Tibial nerve (tissue), 4 donors: ENCODE measurements around the gene CNOT10. TPM values are rescaled to one million over a fixed set of nuclear protein-coding genes. Genes with fewer than 3 reads are reported as not detected.

Source experiments
- DNase-seq, 2 donors: peaks; one replicate each; pipeline ENCODE4 v3.0.0-alpha.2; 2019; ENCODE audit warnings: low spot score in 2 of 2
- H3K27ac ChIP-seq, 4 donors: fragments of 200-600 bp; sonication (generic) in 3 of 4; one replicate each; pipeline ENCODE4 v1.5.1; 2017 to 2019; ENCODE audit warnings: mild to moderate bottlenecking in 1 of 4
- H3K27me3 ChIP-seq, 2 donors: fragments of 200-600 bp; sonication (generic) in 1 of 2; one replicate each; pipeline versions ENCODE4 v1.5.1 to v1.6.0; 2017 to 2019
- H3K36me3 ChIP-seq, 3 donors: fragments of 200-600 bp; sonication (generic); one replicate each; pipeline ENCODE4 v1.5.1; 2018 to 2019
- H3K4me1 ChIP-seq, 4 donors: fragments of 200-600 bp; sonication (generic) in 3 of 4; one replicate each; pipeline ENCODE4 v1.5.1; 2017 to 2019
- H3K4me3 ChIP-seq, 4 donors: fragments of 200-600 bp; sonication (generic) in 3 of 4; one replicate each; pipeline ENCODE4 v1.5.1; 2017 to 2019; ENCODE audit warnings: mild to moderate bottlenecking in 1 of 4, moderate library complexity in 1 of 4
- H3K9me3 ChIP-seq, 4 donors: fragments of 200-600 bp; sonication (generic) in 3 of 4; one replicate each; pipeline ENCODE4 v1.5.1; 2017 to 2019
- CTCF ChIP-seq, 5 experiments: fragments of 200-600 bp in 3 of 5; fragments of 450-650 bp in 2 of 5; sonication (generic) in 3 of 5; IDR thresholded peaks; one replicate each; pipeline ENCODE4 v1.5.1; 2016 to 2019; ENCODE audit warnings: antibody characterized with exemption in 5 of 5, mild to moderate bottlenecking in 3 of 5, moderate library complexity in 2 of 5
- EP300 ChIP-seq, 2 donors: sonication (generic); formaldehyde crosslinking; IDR thresholded peaks; one replicate each; pipeline ENCODE4 v1.6.1; 2017; ENCODE audit warnings: antibody characterized with exemption in 2 of 2, mild to moderate bottlenecking in 1 of 2
- POLR2A ChIP-seq, 2 donors: fragments of 450-650 bp; IDR thresholded peaks; one replicate each; pipeline ENCODE4 v1.6.1; 2017; ENCODE audit warnings: antibody characterized with exemption in 2 of 2, mild to moderate bottlenecking in 2 of 2, moderate library complexity in 2 of 2
- WGBS, 2 donors: methylation state at CpG; one replicate each; pipeline ENCODE4 v1.1.5; 2018; 5-methylcytosine and 5-hydroxymethylcytosine counted together
- total RNA-seq, 4 donors: library from RNA; depleted of rRNA; stranded (reverse); fragments of >200 nt; gene quantifications; one replicate each; pipeline ENCODE4 v1.1.0, GENCODE V29; 2016

CNOT10 gene
- total RNA-seq, 4 donors from 2014 or later: 19.4 to 27.9 (median 22.0) TPM

DNA sequence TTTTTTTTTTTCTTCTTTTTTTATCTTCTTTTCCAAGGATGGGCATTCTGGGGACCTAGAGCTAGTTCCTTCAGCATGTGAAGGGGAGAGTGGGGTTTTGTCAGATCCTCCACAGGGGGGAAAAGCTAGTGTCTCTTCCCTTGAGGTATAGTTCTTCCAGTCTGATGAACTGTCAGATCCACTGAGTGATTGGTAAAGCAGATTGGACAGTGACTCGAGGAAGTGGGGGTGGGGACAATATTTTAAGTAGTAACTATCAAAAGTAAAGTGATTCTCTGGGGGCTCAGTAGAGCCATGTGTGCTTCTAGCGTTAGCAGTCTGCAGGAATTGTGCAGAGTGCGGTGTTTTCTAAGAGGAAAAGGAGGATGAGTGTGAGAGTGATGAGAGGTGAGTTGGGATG, 70.8 kb downstream of the CNOT10 start:
- no peaks in the 10 kb centered on the region for H3K27me3 ChIP-seq
- no peaks in the 10 kb centered on the region for H3K4me1 ChIP-seq
- H3K27ac ChIP-seq: no peak overlapping the region
- no peak for DNase-seq
- peaks cover 0 to 33% (median 3%) of the 10 kb centered on the region in 3 donors for H3K36me3 ChIP-seq
- H3K9me3 ChIP-seq: no peaks in the 10 kb centered on the region
- no peak overlapping the region for H3K4me3 ChIP-seq
- TF ChIP-seq EP300 (IDR thresholded peaks at IDR 0.05) (no peak), CTCF (IDR thresholded peaks at IDR 0.05) (no peak)
- 72 to 81% methylated on average over 3 of the region's 3 CpGs for WGBS, 2 donors

DNA sequence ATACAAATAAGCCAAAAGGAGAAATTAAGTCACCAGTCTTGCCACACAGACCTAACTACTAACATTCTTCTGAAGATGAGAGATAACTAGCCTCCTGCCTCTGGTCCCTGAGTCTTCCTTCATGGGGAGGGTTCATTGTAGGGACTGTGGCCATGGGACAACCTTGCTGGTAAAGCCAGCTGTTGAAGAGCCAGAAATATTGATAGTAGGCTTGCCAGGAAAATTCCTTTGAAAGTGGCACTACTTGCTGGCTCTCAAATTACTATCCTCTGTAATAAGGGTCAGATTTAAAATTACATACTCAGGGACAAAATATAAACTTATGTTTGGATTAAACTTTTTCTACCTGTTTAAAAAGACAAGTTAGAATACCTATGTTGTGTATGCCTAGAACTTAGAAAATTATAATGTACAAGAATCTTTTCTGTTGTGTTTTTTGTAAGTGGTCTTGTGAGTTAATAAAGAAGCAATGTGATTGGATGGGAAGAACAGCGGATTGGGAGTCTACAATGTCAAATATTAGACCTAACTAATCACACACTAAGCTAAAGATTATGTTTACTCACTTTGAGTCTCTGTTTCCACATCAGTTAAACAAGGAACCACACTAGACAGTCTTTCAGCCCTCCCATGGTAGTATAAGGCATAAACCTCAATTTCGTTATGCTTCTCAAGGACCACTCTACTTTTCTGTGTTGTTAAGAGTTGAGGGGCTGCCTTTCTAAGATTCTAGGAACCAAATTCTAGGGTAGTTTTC, 72.8 kb downstream of the CNOT10 start:
- H3K27ac ChIP-seq: no peak overlapping the region
- no peaks in the 10 kb centered on the region for H3K4me1 ChIP-seq
- H3K9me3 ChIP-seq: no peaks in the 10 kb centered on the region
- no peak for TF ChIP-seq POLR2A (IDR thresholded peaks at IDR 0.05)
- no peak for TF ChIP-seq EP300 (IDR thresholded peaks at IDR 0.05)
- no peak for TF ChIP-seq CTCF (IDR thresholded peaks at IDR 0.05)
- DNase-seq: no peak
- peaks cover under 1 to 36% (median 3%) of the 10 kb centered on the region in 3 donors for H3K36me3 ChIP-seq
- H3K4me3 ChIP-seq: no peak overlapping the region
- WGBS, 2 donors: 90% methylated on average over 2 of the region's 2 CpGs
- H3K27me3 ChIP-seq: no peaks in the 10 kb centered on the region

DNA sequence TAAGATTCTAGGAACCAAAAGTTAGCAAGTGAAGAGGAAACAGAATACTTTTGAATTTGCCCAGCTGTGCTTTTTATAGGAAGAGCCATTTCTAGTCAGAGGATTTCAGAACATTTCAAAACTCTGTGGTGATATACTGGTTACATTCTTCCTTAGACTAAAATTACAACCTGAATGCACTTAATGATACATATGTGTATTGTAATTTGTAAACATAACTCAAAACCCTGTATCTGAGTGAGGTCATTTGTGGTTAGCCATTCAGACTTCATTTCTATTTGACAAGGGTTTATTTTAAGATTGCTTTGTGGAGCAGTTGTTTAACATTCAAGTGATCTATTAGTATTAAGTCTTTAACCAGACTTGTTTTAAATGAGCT, 73.4 kb downstream of the CNOT10 start:
- no peak for DNase-seq
- no peak for TF ChIP-seq EP300 (IDR thresholded peaks at IDR 0.05)
- TF ChIP-seq CTCF (IDR thresholded peaks at IDR 0.05): no peak
- no peak for TF ChIP-seq POLR2A (IDR thresholded peaks at IDR 0.05)
- H3K4me3 ChIP-seq: no peak overlapping the region
- no peaks in the 10 kb centered on the region for H3K27me3 ChIP-seq
- no peaks in the 10 kb centered on the region for H3K4me1 ChIP-seq
- H3K9me3 ChIP-seq: no peaks in the 10 kb centered on the region
- H3K27ac ChIP-seq: no peak overlapping the region
- peaks cover 3 to 36% (median 4%) of the 10 kb centered on the region in 3 donors for H3K36me3 ChIP-seq

GRCh38 chr3:32759342-32759741, 74.4 kb downstream of the CNOT10 start:
- no peak overlapping the region for H3K27ac ChIP-seq
- TF ChIP-seq CTCF (IDR thresholded peaks at IDR 0.05) (no peak), EP300 (IDR thresholded peaks at IDR 0.05) (no peak), POLR2A (IDR thresholded peaks at IDR 0.05) (no peak)

GRCh38 chr3:32764481-32764880, 79.5 kb downstream of the CNOT10 start:
- Histone ChIP-seq H3K4me1 (no peaks in the 10 kb centered on the region), H3K9me3 (no peaks in the 10 kb centered on the region), H3K27me3 (no peaks in the 10 kb centered on the region), H3K4me3 (no peak overlapping the region), H3K27ac (no peak overlapping the region), H3K36me3 (peaks cover 3 to 87% (median 5%) of the 10 kb centered on the region in 3 donors)
- no peak for DNase-seq
- 93 to 94% methylated on average over 8 of the region's 8 CpGs for WGBS, 2 donors
- TF ChIP-seq POLR2A (IDR thresholded peaks at IDR 0.05): no peak
- TF ChIP-seq CTCF (IDR thresholded peaks at IDR 0.05): no peak
- TF ChIP-seq EP300 (IDR thresholded peaks at IDR 0.05): no peak

More at GRCh38 chr3:32759342-32759741, 74.4 kb downstream of the CNOT10 start:
- no peak for DNase-seq
- Histone ChIP-seq H3K36me3 (peaks cover 3 to 46% (median 6%) of the 10 kb centered on the region in 3 donors), H3K9me3 (no peaks in the 10 kb centered on the region), H3K4me1 (no peaks in the 10 kb centered on the region), H3K27me3 (no peaks in the 10 kb centered on the region), H3K4me3 (no peak overlapping the region)
- WGBS, 2 donors: 86 to 89% methylated on average over 4 of the region's 4 CpGs
